Lower leg skin (tissue), 3 donors: Measurements from ENCODE around the gene FCN3.

ENCODE experiments used
- CTCF ChIP-seq, 3 donors: fragments of 450-650 bp; IDR thresholded peaks; one replicate each; pipeline ENCODE4 v1.5.1; 2016; ENCODE audit warnings: antibody characterized with exemption in 3 of 3, mild to moderate bottlenecking in 3 of 3, moderate library complexity in 2 of 3
- POLR2A ChIP-seq, 2 donors: fragments of 450-650 bp; IDR thresholded peaks; one replicate each; pipeline ENCODE4 v1.6.1; 2016 to 2017; ENCODE audit warnings: antibody characterized with exemption in 2 of 2, mild to moderate bottlenecking in 1 of 2, moderate library complexity in 1 of 2

DNA sequence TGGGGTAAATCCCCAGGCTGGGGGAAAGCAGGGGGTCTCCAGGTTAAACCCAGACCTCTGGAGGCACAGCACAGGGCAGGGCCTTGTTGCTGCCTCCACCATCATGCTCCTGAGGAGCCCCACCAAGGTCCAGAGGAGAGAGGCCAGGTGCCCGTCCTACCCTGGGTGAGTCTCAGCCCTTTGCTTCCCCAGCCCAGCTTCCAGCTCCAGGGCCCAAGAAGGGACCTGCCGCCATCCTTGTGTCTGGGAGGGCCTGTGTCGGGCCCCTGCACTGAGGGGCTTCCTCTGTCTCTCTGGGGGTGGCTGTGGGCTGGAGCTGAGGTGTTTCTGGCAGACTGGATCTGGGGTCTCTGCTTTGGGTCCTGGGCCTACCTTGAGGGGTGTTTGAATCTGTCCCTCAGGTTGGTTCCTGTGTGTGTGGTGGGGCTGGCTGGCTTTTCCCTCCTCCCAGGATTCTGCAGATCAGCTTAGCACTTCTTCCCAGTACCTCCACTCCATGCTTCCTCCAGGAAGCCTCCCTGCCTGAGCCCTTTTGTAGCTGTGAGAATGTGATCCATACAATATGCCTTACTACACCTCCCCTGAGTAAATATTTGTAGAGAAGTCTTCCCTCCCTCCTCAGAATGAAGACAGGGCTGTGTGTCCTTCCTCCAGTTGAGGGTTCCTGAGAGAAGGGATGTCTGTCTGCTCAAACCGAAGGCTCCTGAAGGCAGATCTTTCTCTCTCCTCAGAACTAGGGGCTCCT is 24.0 kb upstream of the FCN3 start:
- TF ChIP-seq CTCF (IDR thresholded peaks at IDR 0.05) = no peak
- TF ChIP-seq POLR2A (IDR thresholded peaks at IDR 0.05) = no peak
